Heart left ventricle (tissue), 16 donors: Measurements from ENCODE around the gene LTA4H. TPM values are rescaled to one million over a fixed set of nuclear protein-coding genes. Genes with fewer than 3 reads are reported as not detected.

Source experiments
- ATAC-seq, 4 donors: fragments of 200-7000 bp; cut with Tn5 transposase; one replicate each; pipeline ENCODE4 v1.9.1; 2020 to 2022; ENCODE audit warnings: moderate library complexity in 4 of 4, mild to moderate bottlenecking in 3 of 4, moderate number of reproducible peaks in 1 of 4
- DNase-seq, 5 donors: peaks; one replicate each; pipeline ENCODE4 v3.0.0-alpha.2; 2020
- H3K27ac ChIP-seq, 12 donors: fragments of 200-600 bp; sonication (generic) in 4 of 12; one replicate each; pipeline versions ENCODE4 v1.5.0 to v1.8.0; 2016 to 2022; ENCODE audit warnings: mild to moderate bottlenecking in 2 of 12
- H3K27me3 ChIP-seq, 9 donors: fragments of 200-600 bp; sonication (generic) in 2 of 9; one replicate each; pipeline versions ENCODE4 v1.5.1 to v1.8.0; 2016 to 2022; ENCODE audit warnings: mild to moderate bottlenecking in 3 of 9
- H3K36me3 ChIP-seq, 9 donors: fragments of 200-600 bp; sonication (generic) in 2 of 9; one replicate each; pipeline versions ENCODE4 v1.5.0 to v1.8.0; 2018 to 2022; ENCODE audit warnings: mild to moderate bottlenecking in 2 of 9
- H3K4me1 ChIP-seq, 12 donors: fragments of 200-600 bp; sonication (generic) in 4 of 12; one replicate each; pipeline versions ENCODE4 v1.5.0 to v1.8.0; 2016 to 2022; ENCODE audit warnings: mild to moderate bottlenecking in 3 of 12
- H3K4me3 ChIP-seq, 12 donors: fragments of 200-600 bp; sonication (generic) in 4 of 12; one replicate each; pipeline versions ENCODE4 v1.5.0 to v1.8.0; 2017 to 2022; ENCODE audit warnings: mild to moderate bottlenecking in 9 of 12, moderate library complexity in 4 of 12
- H3K9me3 ChIP-seq, 12 donors: fragments of 200-600 bp; sonication (generic) in 4 of 12; one replicate each; pipeline versions ENCODE4 v1.5.0 to v1.8.0; 2016 to 2022; ENCODE audit warnings: mild to moderate bottlenecking in 1 of 12
- CTCF ChIP-seq, 12 donors: fragments of 200-600 bp; sonication (generic) in 4 of 12; IDR thresholded peaks; one replicate each; pipeline versions ENCODE4 v1.5.0 to v1.8.0; 2018 to 2022; ENCODE audit warnings: antibody characterized with exemption in 12 of 12, mild to moderate bottlenecking in 5 of 12
- POLR2A ChIP-seq, 2 donors: fragments of 450-650 bp; IDR thresholded peaks; one replicate each; pipeline ENCODE4 v1.6.1; 2017; ENCODE audit warnings: antibody characterized with exemption in 2 of 2, mild to moderate bottlenecking in 2 of 2, moderate library complexity in 2 of 2
- WGBS, 4 donors: extraction: QIAGEN DNeasy Blood & Tissue Kit in 2 of 4; methylation state at CpG; one replicate each; pipeline versions ENCODE4 v1.1.5 to v1.1.7; 2013 to 2018; 5-methylcytosine and 5-hydroxymethylcytosine counted together
- intact Hi-C, 10 donors: fragments of 100-400 bp; cut with DNase I; formaldehyde crosslinking; loops; one replicate each; pipeline versions ENCODE4 v1.11.1 to v1.14.2; 2022
- polyA plus RNA-seq, 2 donors: library from polyadenylated mRNA; stranded (reverse); fragments of 200-250 nt; gene quantifications; one replicate each; pipeline ENCODE4 v1.2.3, GENCODE V29; 2013
- total RNA-seq, 9 donors: library from RNA; depleted of rRNA in 2 of 9; stranded (reverse); fragments of >200 nt in 2 of 9; fragmentation: NEBNext Ultra II Directional in 3 of 9; extraction: Animal tissue kit (Norgen Biotek cat#: 25700) in 3 of 9; gene quantifications; one replicate each; pipeline versions ENCODE4 v1.1.0 to v1.2.4, GENCODE V29; 2016 to 2023
- donor health status: ischemic (EF 13 %, LVEDD 7.1; RV severe dilation, severe dysfunction).
- donor health status: healthy with polysubstance abuse.
- donor health status: DM: no; HTN: yes; CAD: no.
- donor health status: DM: no; HTN: no; CAD: no.
- donor health status: ischemic (EF 25% LVEDD 6.9; RV normal size, moderate dysfunction).
- donor health status: ischemic (EF 25% LVEDD 5.7; RV mildly dilated, moderate dysfunction).
- donor health status: healthy.
- donor health status: DM: yes; HTN: yes; CAD: no.
- donor health status: ischemic (EF 35%, LVEDD 5.7; RV mildly dilated, moderate dysfunction).
- donor health status: nonischemic (EF 11% LVEDD 7.7; RV severe dilation, severe dysfunction).
- donor health status: DM: yes; HTN: yes; CAD: no.
- donor health status: PGD.
- donor health status: ischemic (EF 29% LVEDD 5.4; RV normal size, mild dysfunction).
- donor health status: nonischemic (EF 23%, LVEDD 6.1; RV moderate dilation, normal function).

LTA4H gene
- total and polyA plus RNA-seq, 11 donors = 23.3 to 72.0 (median 41.6) TPM

DNA sequence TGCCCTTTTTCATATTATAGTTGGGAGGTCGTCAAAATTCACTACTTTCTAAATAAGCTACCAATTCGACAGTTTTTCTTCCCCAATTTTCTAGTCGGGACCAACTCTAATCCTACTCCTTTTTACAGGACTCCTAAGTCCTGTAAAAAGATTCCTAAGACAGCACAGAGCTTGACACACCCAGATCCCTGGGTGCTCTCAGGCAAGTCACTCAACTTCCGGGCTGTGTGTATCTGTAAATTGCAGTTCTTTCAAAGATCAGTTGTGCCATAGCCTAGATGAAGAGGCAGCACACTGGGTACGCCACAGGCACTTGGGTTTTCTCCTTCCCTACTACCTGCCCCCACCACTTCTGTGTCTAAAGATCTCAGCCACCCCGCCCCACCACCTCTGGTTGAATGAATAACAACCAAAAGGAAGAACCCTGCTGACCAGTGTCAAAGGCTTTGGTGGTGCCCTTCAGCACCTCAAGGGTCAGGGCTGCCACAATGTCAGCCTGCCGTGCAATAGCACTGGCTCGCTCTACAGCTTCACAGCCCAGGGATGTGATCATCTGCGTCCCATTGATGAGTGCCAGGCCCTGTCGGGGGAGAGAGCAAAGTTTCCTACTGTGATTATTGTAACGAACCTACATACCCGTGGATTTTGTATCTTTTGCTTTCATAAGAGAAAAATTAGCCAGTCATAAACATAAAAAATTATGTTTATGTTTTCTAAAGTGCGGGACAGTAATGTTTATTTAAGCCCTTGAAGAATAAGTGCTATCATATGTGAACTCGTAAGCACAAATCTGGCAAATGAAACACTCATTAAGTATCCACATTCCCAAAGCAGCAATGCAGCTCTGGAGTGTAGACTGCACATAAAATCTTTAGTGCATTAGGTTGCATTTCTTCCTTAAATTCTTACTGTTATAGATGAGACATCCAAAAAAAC lies 48.5 kb downstream of the LTA4H start:
- Histone ChIP-seq H3K9me3 (no peaks in the 10 kb centered on the region), H3K27me3 (no peaks in the 10 kb centered on the region), H3K4me1 (no peaks in the 10 kb centered on the region), H3K27ac (no peak overlapping the region), H3K36me3 (no peaks in the 10 kb centered on the region), H3K4me3 (no peak overlapping the region)
- no peak for TF ChIP-seq POLR2A (IDR thresholded peaks at IDR 0.05)
- no peak for TF ChIP-seq CTCF (IDR thresholded peaks at IDR 0.05)
- intact Hi-C loops = no loop called here
- DNase-seq (no peak), ATAC-seq (no peak)
- WGBS, 4 donors = 74 to 80% (median 79%) methylated on average over 14 of the region's 14 CpGs

GRCh38 chr12:95984682-95985081 lies 50.7 kb downstream of the LTA4H start:
- no peaks in the 10 kb centered on the region for H3K27me3 ChIP-seq
- no peak overlapping the region for H3K4me3 ChIP-seq
- ATAC-seq = no peak
- H3K27ac ChIP-seq = no peak overlapping the region
- H3K36me3 ChIP-seq = no peaks in the 10 kb centered on the region
- DNase-seq = no peak
- TF ChIP-seq CTCF (IDR thresholded peaks at IDR 0.05) (no peak), POLR2A (IDR thresholded peaks at IDR 0.05) (no peak)
- H3K9me3 ChIP-seq = no peaks in the 10 kb centered on the region
- intact Hi-C loops = no loop called here
- 87 to 98% (median 93%) methylated on average over 1 of the region's 1 CpG for WGBS, 4 donors
- H3K4me1 ChIP-seq = no peaks in the 10 kb centered on the region

DNA sequence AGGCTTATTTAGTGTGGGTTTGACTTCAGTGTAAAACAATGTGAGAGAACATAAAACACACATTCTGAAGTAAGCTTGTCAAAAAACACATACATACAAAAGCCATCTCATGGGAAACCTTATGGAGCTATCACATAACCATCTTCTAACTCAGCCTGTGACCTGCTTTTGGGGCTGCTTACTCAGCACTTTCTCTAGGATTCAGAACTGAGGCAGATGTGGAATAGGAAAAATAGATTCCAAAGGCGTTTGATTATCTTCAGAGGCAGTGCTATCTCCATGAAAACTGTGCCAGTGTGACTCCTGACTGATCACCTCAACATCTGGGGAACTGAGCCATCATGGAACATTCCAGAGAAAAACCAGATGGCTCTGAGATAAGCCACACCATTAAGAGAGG lies 52.8 kb downstream of the LTA4H start:
- TF ChIP-seq POLR2A (IDR thresholded peaks at IDR 0.05) (no peak), CTCF (IDR thresholded peaks at IDR 0.05) (no peak)
- DNase-seq = no peak
- WGBS, 4 donors = 50 to 62% (median 54%) methylated on average over 1 of the region's 1 CpG
- H3K36me3 ChIP-seq = no peaks in the 10 kb centered on the region
- intact Hi-C loops = no loop called here
- ATAC-seq = no peak
- H3K27me3 ChIP-seq = no peaks in the 10 kb centered on the region
- no peaks in the 10 kb centered on the region for H3K9me3 ChIP-seq
- H3K27ac ChIP-seq = no peak overlapping the region
- H3K4me1 ChIP-seq = no peaks in the 10 kb centered on the region
- H3K4me3 ChIP-seq = no peak overlapping the region

DNA sequence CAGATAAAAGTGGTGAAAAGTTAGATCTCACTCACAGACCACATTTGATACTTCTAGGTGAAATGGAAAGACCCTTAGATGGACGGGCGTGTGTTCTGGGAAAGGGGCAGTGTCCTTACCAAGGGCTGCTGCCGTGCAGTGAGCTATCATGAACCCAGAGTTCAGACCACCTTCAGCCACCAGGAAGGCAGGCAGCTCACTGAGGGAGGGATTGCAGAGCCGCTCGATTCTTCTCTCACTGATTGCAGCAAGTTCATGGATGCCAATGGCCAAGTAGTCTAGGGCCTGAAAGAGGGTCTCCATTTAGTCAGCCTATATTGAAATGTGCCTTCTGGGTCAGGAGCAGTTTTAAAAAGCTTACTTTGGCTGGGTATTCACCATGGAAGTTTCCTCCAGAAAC lies 55.0 kb downstream of the LTA4H start:
- Histone ChIP-seq H3K27ac (no peak overlapping the region), H3K27me3 (no peaks in the 10 kb centered on the region), H3K4me1 (no peaks in the 10 kb centered on the region), H3K4me3 (no peak overlapping the region), H3K9me3 (no peaks in the 10 kb centered on the region), H3K36me3 (no peaks in the 10 kb centered on the region)
- intact Hi-C loops = no loop called here
- DNase-seq (no peak), ATAC-seq (no peak)
- WGBS, 4 donors = 88 to 90% (median 88%) methylated on average over 5 of the region's 5 CpGs
- TF ChIP-seq CTCF (IDR thresholded peaks at IDR 0.05) (no peak), POLR2A (IDR thresholded peaks at IDR 0.05) (no peak)
